RWPE1 (cell line): Measurements from ENCODE around the gene ZNF816.
A peak's percentile ranks its signal among the peaks of the same experiment; 100 is the strongest.
"Not testable (repeated sequence)": the region's sequence is repeated elsewhere in the genome, so short reads cannot be mapped to it uniquely, and the experiment has no call there.

Experiments
- CTCF ChIA-PET: fragments of 350-600 bp; sonication (Branson Sonifier 250); formaldehyde crosslinking; extraction: SDS; loops from one replicate; lab custom pipeline; 2021; lab: Yijun Ruan, JAX
- POLR2A ChIA-PET: fragments of 400-600 bp; formaldehyde crosslinking; extraction: SDS; loops from one replicate; lab custom pipeline; 2020; ENCODE audit warnings: antibody characterized with exemption; ENCODE audit not compliant: low non-redundant PET; lab: Yijun Ruan, JAX
- DNase-seq: peaks from one replicate; pipeline ENCODE4 v3.0.0; 2012; ENCODE audit warnings: low spot score
- H3K27ac ChIP-seq: fragments of 450-650 bp; 2 replicates; pipeline ENCODE4 v1.5.1; 2017
- TF ChIP-seq, protein P1 (sequence below): fragments of 450-650 bp; conservative IDR thresholded peaks from 2 replicates; pipeline ENCODE4 v1.5.1; 2017; ENCODE audit warnings: low read depth, mild to moderate bottlenecking

Gene ZNF816

DNA sequence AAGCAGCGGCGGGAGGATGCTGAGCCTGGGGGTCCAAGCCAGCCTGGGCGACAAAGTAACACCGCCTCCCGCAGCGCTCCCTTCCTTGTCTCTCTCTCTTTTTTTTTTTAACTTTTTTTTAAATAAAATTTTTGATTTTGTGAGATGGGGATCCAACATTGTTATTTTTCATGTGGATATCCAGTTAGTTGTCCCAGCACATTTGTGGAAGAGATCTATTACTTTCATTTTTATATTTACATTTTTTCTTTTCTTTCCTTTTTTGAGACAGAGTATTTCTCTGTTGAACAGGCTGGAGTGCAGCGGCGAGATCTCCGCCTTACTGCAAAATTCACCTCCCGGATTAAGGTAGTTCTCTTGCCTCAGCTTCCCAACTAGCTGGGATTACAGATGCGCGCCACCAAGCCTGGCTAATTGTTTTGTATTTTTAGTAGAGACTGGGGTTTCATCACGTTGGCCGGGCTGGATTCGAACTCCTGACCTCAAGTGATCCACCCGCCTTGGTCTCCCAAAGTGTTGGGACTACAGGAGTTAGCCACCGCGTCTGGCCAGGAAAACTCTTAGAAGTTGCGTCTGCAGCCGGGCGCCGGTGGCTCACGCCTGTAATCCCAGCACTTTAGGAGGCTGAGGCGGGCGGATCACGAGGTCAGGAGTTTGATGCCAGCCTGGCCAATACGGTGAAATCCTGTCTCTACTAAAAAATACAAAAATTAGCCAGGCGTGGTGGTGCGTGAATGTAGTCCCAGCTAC, 19.4 kb downstream of the ZNF816 start:
- TF ChIP-seq, protein P1, sequence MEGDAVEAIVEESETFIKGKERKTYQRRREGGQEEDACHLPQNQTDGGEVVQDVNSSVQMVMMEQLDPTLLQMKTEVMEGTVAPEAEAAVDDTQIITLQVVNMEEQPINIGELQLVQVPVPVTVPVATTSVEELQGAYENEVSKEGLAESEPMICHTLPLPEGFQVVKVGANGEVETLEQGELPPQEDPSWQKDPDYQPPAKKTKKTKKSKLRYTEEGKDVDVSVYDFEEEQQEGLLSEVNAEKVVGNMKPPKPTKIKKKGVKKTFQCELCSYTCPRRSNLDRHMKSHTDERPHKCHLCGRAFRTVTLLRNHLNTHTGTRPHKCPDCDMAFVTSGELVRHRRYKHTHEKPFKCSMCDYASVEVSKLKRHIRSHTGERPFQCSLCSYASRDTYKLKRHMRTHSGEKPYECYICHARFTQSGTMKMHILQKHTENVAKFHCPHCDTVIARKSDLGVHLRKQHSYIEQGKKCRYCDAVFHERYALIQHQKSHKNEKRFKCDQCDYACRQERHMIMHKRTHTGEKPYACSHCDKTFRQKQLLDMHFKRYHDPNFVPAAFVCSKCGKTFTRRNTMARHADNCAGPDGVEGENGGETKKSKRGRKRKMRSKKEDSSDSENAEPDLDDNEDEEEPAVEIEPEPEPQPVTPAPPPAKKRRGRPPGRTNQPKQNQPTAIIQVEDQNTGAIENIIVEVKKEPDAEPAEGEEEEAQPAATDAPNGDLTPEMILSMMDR = no peak
- peak overlapping the region; percentile 77 for H3K27ac ChIP-seq
- no peak for DNase-seq
- ChIA-PET POLR2A (interaction anchor here (1.0 kb wide), 1 partner anchor 20 kb away, joined by 3 read pairs; the partner anchor contains the start of gene ZNF816), CTCF (no interaction called here)

DNA sequence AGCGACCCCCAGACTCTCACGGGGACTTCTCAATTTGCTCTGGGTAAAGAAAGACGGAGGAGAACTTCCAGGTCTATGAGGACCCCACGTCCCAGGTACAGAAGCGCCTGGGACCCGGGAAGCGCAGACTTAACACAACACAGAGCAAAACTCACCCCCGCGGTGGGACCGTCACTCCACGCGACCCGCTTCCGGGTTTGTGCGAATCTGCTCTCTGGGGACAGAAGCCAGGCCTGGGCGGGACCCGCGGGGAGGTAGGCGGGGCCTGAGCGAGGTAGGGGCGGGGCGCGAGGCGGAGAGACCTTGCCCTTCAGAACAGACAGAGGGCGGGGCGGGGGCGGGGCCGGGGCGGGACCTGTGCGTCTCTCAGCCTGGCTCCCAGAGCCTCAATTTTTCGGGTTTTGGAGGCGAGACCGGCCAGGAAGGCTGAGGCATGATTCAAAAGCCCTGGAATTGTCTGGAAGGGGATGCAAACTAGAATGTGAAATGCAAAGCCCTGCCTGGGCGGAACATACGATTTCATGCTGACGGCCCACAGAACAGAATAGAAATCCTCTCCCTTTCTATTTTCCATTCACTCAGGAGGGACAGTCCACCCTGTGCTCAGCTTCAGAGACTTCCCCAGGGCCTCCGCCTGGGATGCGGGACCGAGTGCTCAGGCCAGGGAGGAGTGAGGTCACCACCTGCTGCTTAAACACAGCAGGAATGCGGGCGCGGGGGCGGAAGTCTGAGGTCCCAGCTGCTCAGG, 20.1 kb downstream of the ZNF816 start:
- TF ChIP-seq, protein P1 = no peak
- ChIA-PET POLR2A (interaction anchor here (1.0 kb wide), 1 partner anchor 20 kb away, joined by 3 read pairs; the partner anchor contains the start of gene ZNF816), CTCF (no interaction called here)
- peak overlapping the region; percentile 77 for H3K27ac ChIP-seq
- peak; percentile 74 for DNase-seq

DNA sequence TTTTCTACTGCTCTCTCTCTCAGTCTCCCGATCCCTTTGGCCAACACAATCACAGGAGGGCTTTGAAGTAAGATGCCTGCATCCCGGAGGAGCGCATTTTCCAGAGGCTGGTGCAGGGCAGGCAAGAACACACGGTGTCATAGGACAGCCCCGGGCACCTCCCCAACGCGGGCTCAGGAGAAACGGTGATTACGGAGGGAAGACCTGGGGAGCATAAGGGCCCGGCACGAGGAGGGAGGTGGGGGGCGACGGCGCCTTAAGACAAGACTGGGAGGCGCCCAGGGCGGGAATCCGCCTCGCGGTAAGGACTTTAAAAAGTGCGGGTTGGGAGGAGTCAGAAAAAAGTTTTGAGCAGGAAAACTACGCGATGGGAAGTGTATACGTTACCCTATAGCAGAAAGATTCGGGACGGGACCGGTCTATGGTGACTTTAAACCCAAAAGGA, 20.7 kb downstream of the ZNF816 start:
- TF ChIP-seq, protein P1 = no peak
- DNase-seq = peak; percentile 8
- ChIA-PET CTCF (no interaction called here), POLR2A (no interaction called here)
- H3K27ac ChIP-seq = peak overlapping the region; percentile 77

DNA sequence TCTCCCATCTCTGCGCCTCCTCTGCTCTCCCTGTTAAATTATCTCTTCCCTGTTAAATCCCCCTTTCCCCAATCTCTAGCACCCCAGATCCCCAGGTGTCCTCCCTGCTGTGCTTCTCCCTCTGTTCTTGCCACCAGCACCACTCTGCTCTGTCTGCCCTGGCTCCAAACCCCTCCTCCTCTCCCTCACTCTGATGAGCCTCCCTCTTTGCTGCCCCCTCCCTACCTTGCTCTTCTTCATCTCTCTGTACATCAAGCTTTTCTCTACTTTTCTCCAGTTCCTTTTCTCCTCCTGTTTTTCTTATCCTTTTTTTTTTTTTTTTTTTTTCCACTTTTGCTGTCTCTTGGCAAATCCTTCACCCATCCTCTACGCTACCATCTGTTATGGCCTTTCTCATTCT, 21.2 kb downstream of the ZNF816 start:
- DNase-seq, CTCF ChIA-PET, H3K27ac ChIP-seq: not testable (repeated sequence)
- POLR2A ChIA-PET = interaction anchor here (0.6 kb wide), 1 partner anchor 201 kb away, joined by 6 read pairs; no protein-coding TSS in a partner anchor

DNA sequence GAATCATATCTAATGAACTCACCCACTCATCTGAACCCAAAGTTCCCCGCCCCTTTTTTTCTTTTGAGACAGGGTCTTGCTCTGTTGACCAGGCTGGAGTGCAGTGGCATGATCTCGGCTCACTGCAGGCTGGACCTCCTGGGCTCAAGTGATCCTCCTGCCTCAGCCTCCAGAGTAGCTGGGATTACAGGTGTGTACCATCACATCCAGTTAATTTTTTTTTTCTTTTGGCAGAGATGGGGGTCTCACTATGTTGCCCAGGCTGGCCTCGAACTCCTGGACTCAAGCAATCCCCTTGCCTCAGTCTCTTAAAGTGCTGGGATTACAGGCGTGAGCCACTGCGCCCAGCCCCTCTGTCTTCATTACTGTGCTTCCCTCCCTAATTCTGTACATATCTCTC, 21.8 kb downstream of the ZNF816 start:
- POLR2A ChIA-PET = interaction anchor here (0.6 kb wide), 1 partner anchor 201 kb away, joined by 6 read pairs; no protein-coding TSS in a partner anchor
- CTCF ChIA-PET, DNase-seq: not testable (repeated sequence)

DNA sequence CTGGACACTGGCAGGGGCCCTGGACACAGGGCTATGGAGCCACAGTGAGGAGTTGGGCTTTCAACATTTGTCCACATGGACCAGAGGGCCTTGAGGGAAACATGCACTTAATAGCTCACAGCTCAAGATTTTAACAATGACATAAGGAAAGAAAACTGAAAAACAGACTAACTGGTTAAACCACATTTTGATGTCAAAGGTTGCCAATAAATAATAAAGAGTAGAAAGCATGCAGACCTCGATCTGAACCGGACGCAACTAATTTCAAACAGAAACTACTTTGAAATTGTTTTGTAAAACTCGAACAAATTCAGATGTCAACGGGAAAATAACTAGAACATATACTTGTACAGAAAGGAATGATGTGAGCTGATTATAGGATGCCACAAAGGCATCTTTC, 23.9 kb downstream of the ZNF816 start:
- TF ChIP-seq, protein P1 = no peak
- no peak overlapping the region for H3K27ac ChIP-seq
- DNase-seq = peak; percentile 13
- ChIA-PET POLR2A (no interaction called here), CTCF (interaction anchor here (0.7 kb wide), 1 partner anchor 17 kb away, joined by 4 read pairs; no protein-coding TSS in a partner anchor)

More for the DNA sequence above, 21.8 kb downstream of the ZNF816 start:
- not testable (repeated sequence) for H3K27ac ChIP-seq

DNA sequence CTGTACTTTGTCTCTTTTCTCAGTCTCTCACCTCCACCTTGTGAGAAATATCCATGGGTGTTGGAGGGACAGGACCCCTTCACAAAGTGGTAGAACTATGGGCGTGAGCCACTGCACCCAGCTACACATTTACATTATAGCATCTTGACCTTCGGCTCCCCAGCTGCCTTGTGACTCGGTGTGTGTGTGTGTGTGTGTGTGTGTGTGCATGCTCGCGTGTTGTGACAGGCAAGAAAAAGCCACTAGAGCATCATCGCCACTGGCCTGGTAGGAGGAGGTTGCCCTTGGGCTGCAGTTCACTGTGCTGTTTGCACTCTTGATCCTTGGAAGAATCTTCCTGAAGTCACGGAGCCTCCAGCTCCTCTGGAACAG, 25.7 kb downstream of the ZNF816 start:
- POLR2A ChIA-PET = no interaction called here
- TF ChIP-seq, protein P1 = no peak
- H3K27ac ChIP-seq = no peak overlapping the region
- no peak for DNase-seq
- CTCF ChIA-PET = no interaction called here
